SK-N-SH (cell line): ENCODE measurements around the gene TEAD2. TPM values are rescaled to one million over a fixed set of nuclear protein-coding genes. Genes with fewer than 3 reads are reported as not detected.

Source experiments
- CTCF ChIA-PET: fragments of 300-600, 350-600 bp; formaldehyde crosslinking; extraction: SDS; loops from one replicate; lab custom pipeline; 2021; lab: Yijun Ruan, JAX
- POLR2A ChIA-PET: fragments of 350-600 bp; sonication (Branson Sonifier 250); formaldehyde crosslinking; extraction: SDS; loops from one replicate; lab custom pipeline; 2020; ENCODE audit warnings: antibody characterized with exemption, inconsistent platforms; lab: Yijun Ruan, JAX
- DNase-seq: peaks from one replicate; pipeline ENCODE4 v3.0.0; 2012
- H2AFZ ChIP-seq: fragments of 200-600 bp; sonication (generic); 2 replicates; pipeline ENCODE4 v1.8.1; 2016; ENCODE audit warnings: antibody characterized with exemption, mild to moderate bottlenecking, low read depth
- H3F3A ChIP-seq: fragments of 200-600 bp; sonication (generic); replicated peaks from 2 replicates; pipeline ENCODE3; 2016; ENCODE audit warnings: antibody characterized with exemption, mild to moderate bottlenecking; ENCODE audit not compliant: insufficient read depth
- H3K27ac ChIP-seq, 2 experiments: fragments of 200-500 bp in 1 of 2; fragments of 200-600 bp in 1 of 2; sonication (Bioruptor generic) in 1 of 2; sonication (generic), shearing (Covaris generic) in 1 of 2; 2 replicates each; pipeline versions ENCODE4 v1.5.1 to v1.6.1; 2014 to 2016; ENCODE audit warnings: low read depth in 2 of 2, inconsistent platforms in 1 of 2, low read length in 1 of 2, mild to moderate bottlenecking in 1 of 2, mixed read lengths in 1 of 2
- H3K27me3 ChIP-seq: fragments of 200-600 bp; sonication (generic), shearing (Covaris generic); 2 replicates; pipeline ENCODE4 v1.6.1; 2016; ENCODE audit warnings: mixed run types; ENCODE audit not compliant: insufficient read depth
- H3K36me3 ChIP-seq, 2 experiments: fragments of 200-500 bp in 1 of 2; fragments of 200-600 bp in 1 of 2; sonication (Bioruptor generic) in 1 of 2; sonication (generic) in 1 of 2; replicated peaks in 1 of 2; 2 replicates each; pipeline versions ENCODE3 to v1.5.1; 2014 to 2016; ENCODE audit warnings: low read length in 1 of 2, mild to moderate bottlenecking in 1 of 2; ENCODE audit not compliant: insufficient read depth in 2 of 2, control insufficient read depth in 1 of 2
- H3K4me1 ChIP-seq, 2 experiments: fragments of 200-500 bp in 1 of 2; fragments of 200-600 bp in 1 of 2; sonication (Bioruptor generic) in 1 of 2; sonication (generic), shearing (Covaris generic) in 1 of 2; 2 replicates each; pipeline versions ENCODE4 v1.5.1 to v1.6.1; 2014 to 2016; ENCODE audit warnings: low read depth in 1 of 2, low read length in 1 of 2, mixed run types in 1 of 2; ENCODE audit not compliant: insufficient read depth in 2 of 2, control insufficient read depth in 1 of 2
- H3K4me2 ChIP-seq: fragments of 200-600 bp; sonication (generic), shearing (Covaris generic); 2 replicates; pipeline ENCODE4 v1.6.1; 2017; ENCODE audit warnings: mixed run types
- H3K4me3 ChIP-seq, 2 experiments: fragments of 200-500 bp in 1 of 2; fragments of 200-600 bp in 1 of 2; sonication (Bioruptor generic) in 1 of 2; sonication (generic), shearing (Covaris generic) in 1 of 2; 2 replicates each; pipeline versions ENCODE4 v1.5.1 to v1.8.1; 2014 to 2016; ENCODE audit warnings: low read depth in 2 of 2, inconsistent platforms in 1 of 2, low read length in 1 of 2, mild to moderate bottlenecking in 1 of 2, mixed read lengths in 1 of 2, moderate library complexity in 1 of 2
- H3K79me2 ChIP-seq: fragments of 200-600 bp; sonication (generic); 2 replicates; pipeline ENCODE4 v1.8.1; 2017; ENCODE audit warnings: mild to moderate bottlenecking; ENCODE audit not compliant: insufficient read depth
- H3K9ac ChIP-seq: fragments of 200-600 bp; sonication (generic); 2 replicates; pipeline ENCODE4 v1.6.1; 2017; ENCODE audit warnings: mixed run types
- H3K9me2 ChIP-seq: fragments of 200-600 bp; sonication (generic); 2 replicates; pipeline ENCODE4 v1.6.1; 2017; ENCODE audit warnings: mixed run types
- H3K9me3 ChIP-seq: fragments of 200-600 bp; sonication (generic); 2 replicates; pipeline ENCODE4 v1.6.1; 2017; ENCODE audit warnings: mixed run types, mild to moderate bottlenecking, moderate library complexity
- H4K20me1 ChIP-seq: fragments of 200-600 bp; sonication (generic); 2 replicates; pipeline ENCODE4 v1.6.1; 2017; ENCODE audit warnings: mild to moderate bottlenecking, mixed run types; ENCODE audit not compliant: insufficient read depth
- ELF1 ChIP-seq: IDR thresholded peaks from 2 replicates; pipeline ENCODE4 v1.4.0; 2012
- EP300 ChIP-seq, 2 experiments: IDR thresholded peaks; 2 replicates each; pipeline versions ENCODE4 v1.4.0 to v1.6.1; 2012; ENCODE audit warnings: borderline replicate concordance in 1 of 2, low read depth in 1 of 2, low read length in 1 of 2
- FOSL2 ChIP-seq: IDR thresholded peaks from 2 replicates; pipeline ENCODE4 v1.4.0; 2012; ENCODE audit warnings: low read depth, mild to moderate bottlenecking, moderate library complexity, borderline replicate concordance
- FOXJ3 ChIP-seq: sonication (generic); formaldehyde crosslinking; IDR thresholded peaks from 2 replicates; pipeline ENCODE4 v1.5.1; 2020; ENCODE audit warnings: mild to moderate bottlenecking, missing genetic modification reagents
- MEF2A ChIP-seq: IDR thresholded peaks from 2 replicates; pipeline ENCODE4 v1.4.0; 2012; ENCODE audit warnings: low read depth, borderline replicate concordance
- MXI1 ChIP-seq: IDR thresholded peaks from 2 replicates; pipeline ENCODE4 v1.6.1; 2012; ENCODE audit warnings: mild to moderate bottlenecking, low read depth, low read length, improper control_type of control experiment
- NFIC ChIP-seq: IDR thresholded peaks from 2 replicates; pipeline ENCODE4 v1.4.0; 2012; ENCODE audit warnings: borderline replicate concordance
- NRF1 ChIP-seq: IDR thresholded peaks from 2 replicates; pipeline ENCODE4 v1.6.1; 2012; ENCODE audit warnings: low read depth, mild to moderate bottlenecking, low read length
- POLR2AphosphoS5 ChIP-seq: IDR thresholded peaks from 2 replicates; pipeline ENCODE4 v1.6.1; 2012; ENCODE audit warnings: low read depth, low read length
- RAD21 ChIP-seq: IDR thresholded peaks from 2 replicates; pipeline ENCODE4 v1.6.1; 2012; ENCODE audit warnings: mild to moderate bottlenecking, low read length
- RFX5 ChIP-seq: IDR thresholded peaks from 2 replicates; pipeline ENCODE4 v1.6.1; 2012; ENCODE audit warnings: mild to moderate bottlenecking, improper control_type of control experiment, low read length
- RXRA ChIP-seq: IDR thresholded peaks from 2 replicates; pipeline ENCODE4 v1.4.0; 2012; ENCODE audit warnings: low read depth, mild to moderate bottlenecking, borderline replicate concordance
- SIN3A ChIP-seq: IDR thresholded peaks from 2 replicates; pipeline ENCODE4 v1.6.1; 2012; ENCODE audit warnings: low read depth, mild to moderate bottlenecking, low read length, moderate library complexity, borderline replicate concordance
- TAF1 ChIP-seq: IDR thresholded peaks from 2 replicates; pipeline ENCODE4 v1.6.1; 2012; ENCODE audit warnings: low read depth, mild to moderate bottlenecking, low read length, moderate library complexity, borderline replicate concordance
- TCF12 ChIP-seq: IDR thresholded peaks from 2 replicates; pipeline ENCODE4 v1.4.0; 2012
- TEAD4 ChIP-seq: IDR thresholded peaks from 2 replicates; pipeline ENCODE4 v1.4.0; 2012; ENCODE audit warnings: mild to moderate bottlenecking, borderline replicate concordance; ENCODE audit not compliant: insufficient read depth
- YY1 ChIP-seq: IDR thresholded peaks from 2 replicates; pipeline ENCODE4 v1.4.0; 2012; ENCODE audit warnings: low read depth, mild to moderate bottlenecking
- WGBS: methylation state at CpG from one replicate; pipeline ENCODE4 v1.1.6; 2017; ENCODE audit warnings: low lambda C conversion rate; 5-methylcytosine and 5-hydroxymethylcytosine counted together
- polyA plus RNA-seq, 3 experiments: library from polyadenylated mRNA; depleted of rRNA; stranded (reverse); fragments of >200 nt; gene quantifications; 2 replicates each; pipeline ENCODE4 v1.2.3, GENCODE V29; 2012
- TF ChIP-seq, protein P1 (sequence below): IDR thresholded peaks from 2 replicates; pipeline ENCODE4; 2012
- TF ChIP-seq, protein P2 (sequence below): IDR thresholded peaks from 2 replicates; pipeline ENCODE4 v1.4.0; 2012; ENCODE audit warnings: low read depth
- TF ChIP-seq, protein P3 (sequence below): IDR thresholded peaks from 2 replicates; pipeline ENCODE4 v1.4.0; 2012; ENCODE audit warnings: low read depth, borderline replicate concordance
- TF ChIP-seq, protein P4 (sequence below): IDR thresholded peaks from 2 replicates; pipeline ENCODE4 v1.6.1; 2012; ENCODE audit warnings: mild to moderate bottlenecking, low read depth, low read length, moderate library complexity
- TF ChIP-seq, protein P5 (sequence below): IDR thresholded peaks from 2 replicates; pipeline ENCODE4 v1.4.0; 2012; ENCODE audit warnings: low read depth, borderline replicate concordance

The TEAD2 gene
- polyA plus RNA-seq, 1 of the 3 experiments (the other 2 are of a cell fraction), result 27.9 TPM

DNA sequence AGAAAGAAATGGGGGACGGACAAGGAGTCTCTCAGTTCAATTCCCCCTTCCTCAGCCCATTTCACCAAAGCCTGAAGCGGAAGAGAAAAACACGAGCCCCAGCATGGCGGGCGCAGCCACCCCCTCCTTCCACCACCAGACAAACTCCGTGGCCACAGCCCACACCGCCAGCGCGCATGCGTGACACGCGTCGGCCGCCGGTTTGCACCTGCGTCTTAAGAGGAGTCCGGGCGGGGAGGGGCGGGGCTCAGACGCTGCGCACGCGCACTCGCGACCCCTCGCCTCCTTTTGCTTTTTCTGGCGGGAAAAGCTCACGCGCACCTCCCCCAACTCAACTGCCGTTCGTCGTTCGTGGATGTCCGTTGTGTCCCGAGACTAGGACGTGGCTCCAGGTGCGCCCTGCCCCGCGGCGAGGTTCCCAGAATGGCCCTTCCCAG is 25.7 kb upstream of the TEAD2 start, which contains the start of gene KASH5:
Gene KASH5, plus strand, starts transcription at position 314 of the 437 bp plus-strand sequence. CDS start 2,635 bp downstream, outside the sequence.
- H3K4me1 ChIP-seq, result peaks cover 0 to 3% of the 10 kb centered on the region in 2 experiments; a peak in 1 of 4 replicates
- CTCF ChIA-PET, result interaction anchor here (1.5 to 8.8 kb wide), 2 partner anchors 13 to 56 kb away, joined by 3 to 149 read pairs; partner anchors contain the start of gene SLC17A7
- DNase-seq, result peak; percentile 87
- H3F3A ChIP-seq, result peaks cover 13% of the 10 kb centered on the region
- H3K9me2 ChIP-seq, result no peaks in the 10 kb centered on the region
- H3K79me2 ChIP-seq, result no peaks in the 10 kb centered on the region
- H2AFZ ChIP-seq, result peak within 1 kb of the TSS; percentile 63; the same call in 1 of the 2 replicates
- H3K9ac ChIP-seq, result no peak within 1 kb of the TSS
- peak within 1 kb of the TSS in 1 of 2 experiments; percentile 9; a peak in 1 of 4 replicates for H3K4me3 ChIP-seq
- H4K20me1 ChIP-seq, result no peaks in the 10 kb centered on the region
- peaks cover 29% of the 10 kb centered on the region; the same call in 1 of the 2 replicates for H3K27me3 ChIP-seq
- peak; percentile 75 for TF ChIP-seq NRF1
- TF ChIP-seq, protein P1, sequence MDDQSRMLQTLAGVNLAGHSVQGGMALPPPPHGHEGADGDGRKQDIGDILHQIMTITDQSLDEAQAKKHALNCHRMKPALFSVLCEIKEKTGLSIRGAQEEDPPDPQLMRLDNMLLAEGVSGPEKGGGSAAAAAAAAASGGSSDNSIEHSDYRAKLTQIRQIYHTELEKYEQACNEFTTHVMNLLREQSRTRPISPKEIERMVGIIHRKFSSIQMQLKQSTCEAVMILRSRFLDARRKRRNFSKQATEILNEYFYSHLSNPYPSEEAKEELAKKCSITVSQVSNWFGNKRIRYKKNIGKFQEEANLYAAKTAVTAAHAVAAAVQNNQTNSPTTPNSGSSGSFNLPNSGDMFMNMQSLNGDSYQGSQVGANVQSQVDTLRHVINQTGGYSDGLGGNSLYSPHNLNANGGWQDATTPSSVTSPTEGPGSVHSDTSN, result no peak
- TF ChIP-seq, protein P2, sequence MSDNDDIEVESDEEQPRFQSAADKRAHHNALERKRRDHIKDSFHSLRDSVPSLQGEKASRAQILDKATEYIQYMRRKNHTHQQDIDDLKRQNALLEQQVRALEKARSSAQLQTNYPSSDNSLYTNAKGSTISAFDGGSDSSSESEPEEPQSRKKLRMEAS, result 0 out of 2 replicates have a peak, but pooled peaks have one; percentile 34
- peak; percentile 35; the same call in 1 of the 2 replicates for TF ChIP-seq POLR2AphosphoS5
- TF ChIP-seq FOXJ3 (CRISPR knock-in tag), result no peak
- no peak for TF ChIP-seq MEF2A
- TF ChIP-seq, protein P3, sequence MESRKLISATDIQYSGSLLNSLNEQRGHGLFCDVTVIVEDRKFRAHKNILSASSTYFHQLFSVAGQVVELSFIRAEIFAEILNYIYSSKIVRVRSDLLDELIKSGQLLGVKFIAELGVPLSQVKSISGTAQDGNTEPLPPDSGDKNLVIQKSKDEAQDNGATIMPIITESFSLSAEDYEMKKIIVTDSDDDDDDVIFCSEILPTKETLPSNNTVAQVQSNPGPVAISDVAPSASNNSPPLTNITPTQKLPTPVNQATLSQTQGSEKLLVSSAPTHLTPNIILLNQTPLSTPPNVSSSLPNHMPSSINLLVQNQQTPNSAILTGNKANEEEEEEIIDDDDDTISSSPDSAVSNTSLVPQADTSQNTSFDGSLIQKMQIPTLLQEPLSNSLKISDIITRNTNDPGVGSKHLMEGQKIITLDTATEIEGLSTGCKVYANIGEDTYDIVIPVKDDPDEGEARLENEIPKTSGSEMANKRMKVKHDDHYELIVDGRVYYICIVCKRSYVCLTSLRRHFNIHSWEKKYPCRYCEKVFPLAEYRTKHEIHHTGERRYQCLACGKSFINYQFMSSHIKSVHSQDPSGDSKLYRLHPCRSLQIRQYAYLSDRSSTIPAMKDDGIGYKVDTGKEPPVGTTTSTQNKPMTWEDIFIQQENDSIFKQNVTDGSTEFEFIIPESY, result no peak
- no peak for TF ChIP-seq MXI1
- TF ChIP-seq RXRA, result no peak
- TF ChIP-seq, protein P4, sequence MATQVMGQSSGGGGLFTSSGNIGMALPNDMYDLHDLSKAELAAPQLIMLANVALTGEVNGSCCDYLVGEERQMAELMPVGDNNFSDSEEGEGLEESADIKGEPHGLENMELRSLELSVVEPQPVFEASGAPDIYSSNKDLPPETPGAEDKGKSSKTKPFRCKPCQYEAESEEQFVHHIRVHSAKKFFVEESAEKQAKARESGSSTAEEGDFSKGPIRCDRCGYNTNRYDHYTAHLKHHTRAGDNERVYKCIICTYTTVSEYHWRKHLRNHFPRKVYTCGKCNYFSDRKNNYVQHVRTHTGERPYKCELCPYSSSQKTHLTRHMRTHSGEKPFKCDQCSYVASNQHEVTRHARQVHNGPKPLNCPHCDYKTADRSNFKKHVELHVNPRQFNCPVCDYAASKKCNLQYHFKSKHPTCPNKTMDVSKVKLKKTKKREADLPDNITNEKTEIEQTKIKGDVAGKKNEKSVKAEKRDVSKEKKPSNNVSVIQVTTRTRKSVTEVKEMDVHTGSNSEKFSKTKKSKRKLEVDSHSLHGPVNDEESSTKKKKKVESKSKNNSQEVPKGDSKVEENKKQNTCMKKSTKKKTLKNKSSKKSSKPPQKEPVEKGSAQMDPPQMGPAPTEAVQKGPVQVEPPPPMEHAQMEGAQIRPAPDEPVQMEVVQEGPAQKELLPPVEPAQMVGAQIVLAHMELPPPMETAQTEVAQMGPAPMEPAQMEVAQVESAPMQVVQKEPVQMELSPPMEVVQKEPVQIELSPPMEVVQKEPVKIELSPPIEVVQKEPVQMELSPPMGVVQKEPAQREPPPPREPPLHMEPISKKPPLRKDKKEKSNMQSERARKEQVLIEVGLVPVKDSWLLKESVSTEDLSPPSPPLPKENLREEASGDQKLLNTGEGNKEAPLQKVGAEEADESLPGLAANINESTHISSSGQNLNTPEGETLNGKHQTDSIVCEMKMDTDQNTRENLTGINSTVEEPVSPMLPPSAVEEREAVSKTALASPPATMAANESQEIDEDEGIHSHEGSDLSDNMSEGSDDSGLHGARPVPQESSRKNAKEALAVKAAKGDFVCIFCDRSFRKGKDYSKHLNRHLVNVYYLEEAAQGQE, result no peak
- TF ChIP-seq NFIC, result no peak
- TF ChIP-seq TAF1, result no peak
- no peak for TF ChIP-seq RAD21
- no peak for TF ChIP-seq EP300 (IDR thresholded peaks at IDR 0.05; ENCODE audit: borderline replicate concordance in 1 of 2, low read depth in 1 of 2, low read length in 1 of 2)
- no peak for TF ChIP-seq ELF1
- no peak for TF ChIP-seq TCF12
- no peak for TF ChIP-seq TEAD4
- TF ChIP-seq, protein P5, sequence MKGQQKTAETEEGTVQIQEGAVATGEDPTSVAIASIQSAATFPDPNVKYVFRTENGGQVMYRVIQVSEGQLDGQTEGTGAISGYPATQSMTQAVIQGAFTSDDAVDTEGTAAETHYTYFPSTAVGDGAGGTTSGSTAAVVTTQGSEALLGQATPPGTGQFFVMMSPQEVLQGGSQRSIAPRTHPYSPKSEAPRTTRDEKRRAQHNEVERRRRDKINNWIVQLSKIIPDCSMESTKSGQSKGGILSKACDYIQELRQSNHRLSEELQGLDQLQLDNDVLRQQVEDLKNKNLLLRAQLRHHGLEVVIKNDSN, result no peak
- TF ChIP-seq FOSL2, result no peak
- no peak for TF ChIP-seq YY1
- TF ChIP-seq RFX5, result no peak
- TF ChIP-seq SIN3A, result no peak
- no peaks in the 10 kb centered on the region for H3K36me3 ChIP-seq
- POLR2A ChIA-PET, result no interaction called here
- no peak within 1 kb of the TSS for H3K27ac ChIP-seq
- 27% methylated on average over 39 of the region's 40 CpGs for WGBS
- peak within 1 kb of the TSS; percentile 41; the same call in 1 of the 2 replicates for H3K4me2 ChIP-seq
- H3K9me3 ChIP-seq, result no peaks in the 10 kb centered on the region
